HG03558 (cell line): ENCODE data around the gene DHRSX.
"Not testable (repeated sequence)": the region's sequence is repeated elsewhere in the genome, so short reads cannot be mapped to it uniquely, and the experiment has no call there.

ENCODE experiments used
- ATAC-seq: cut with Tn5 transposase; IDR thresholded peaks from one replicate; pipeline ENCODE4 v1.9.1; 2021; ENCODE audit warnings: moderate number of reproducible peaks; ENCODE audit not compliant: unreplicated experiment; ENCODE audit errors: extremely low read depth

The DHRSX gene

GRCh38 chrX:2332252-2332651 is 168.5 kb downstream of the DHRSX start:
- no peak for ATAC-seq

- ATAC-seq = no peak
Observed at GRCh38 chrX:2330910-2331309, 169.9 kb downstream of the DHRSX start.

- ATAC-seq = no peak
Observed at GRCh38 chrX:2330487-2330886, 170.3 kb downstream of the DHRSX start.

- no peak for ATAC-seq
Observed at GRCh38 chrX:2327423-2327822, 173.4 kb downstream of the DHRSX start.

GRCh38 chrX:2325076-2325784 is 175.5 kb downstream of the DHRSX start:
- no peak for ATAC-seq

GRCh38 chrX:2324151-2324550 is 176.6 kb downstream of the DHRSX start:
- ATAC-seq = no peak

GRCh38 chrX:2321411-2321810 is 179.4 kb downstream of the DHRSX start:
- ATAC-seq = no peak

- no peak for ATAC-seq
Observed at GRCh38 chrX:2320580-2321327, 180.0 kb downstream of the DHRSX start.

- ATAC-seq = no peak
Observed at GRCh38 chrX:2320089-2320488, 180.7 kb downstream of the DHRSX start.

GRCh38 chrX:2318371-2318770 is 182.4 kb downstream of the DHRSX start:
- ATAC-seq = no peak

GRCh38 chrX:2317527-2318055 is 183.2 kb downstream of the DHRSX start:
- no peak for ATAC-seq

- no peak for ATAC-seq
Observed at GRCh38 chrX:2316534-2316933, 184.2 kb downstream of the DHRSX start.

- ATAC-seq = no peak
Observed at GRCh38 chrX:2315434-2315833, 185.3 kb downstream of the DHRSX start.

GRCh38 chrX:2314831-2315365 is 185.9 kb downstream of the DHRSX start:
- no peak for ATAC-seq

- ATAC-seq = no peak
Observed at GRCh38 chrX:2313864-2314640, 186.7 kb downstream of the DHRSX start.

GRCh38 chrX:2312061-2312591 is 188.7 kb downstream of the DHRSX start:
- ATAC-seq = not testable (repeated sequence)

- ATAC-seq = no peak
Observed at GRCh38 chrX:2311501-2311900, 189.3 kb downstream of the DHRSX start.

- no peak for ATAC-seq
Observed at GRCh38 chrX:2301901-2302300, 198.9 kb downstream of the DHRSX start.

- ATAC-seq = no peak
Observed at GRCh38 chrX:2299871-2300270, 200.9 kb downstream of the DHRSX start.

GRCh38 chrX:2286731-2287130 is 214.0 kb downstream of the DHRSX start:
- ATAC-seq = no peak
